ENCODE data around the gene CABLES2.
"Not testable (repeated sequence)": the region's sequence is repeated elsewhere in the genome, so short reads cannot be mapped to it uniquely, and the experiment has no call there.

- not testable (repeated sequence) for TF ChIP-seq CTCF, POLR2A (IDR thresholded peaks at IDR 0.05)
Measured at GRCh38 chr20:62373631-62374179, 33.4 kb downstream of the CABLES2 start.
